Heart left ventricle (tissue), 13 donors: ENCODE measurements around the gene LAMA5.

Source experiments
- POLR2A ChIP-seq, 2 donors: fragments of 450-650 bp; IDR thresholded peaks; one replicate each; pipeline ENCODE4 v1.6.1; 2017; ENCODE audit warnings: antibody characterized with exemption in 2 of 2, mild to moderate bottlenecking in 2 of 2, moderate library complexity in 2 of 2
- TF ChIP-seq, protein P1 (sequence below), 12 donors: fragments of 200-600 bp; sonication (generic) in 4 of 12; IDR thresholded peaks; one replicate each; pipeline versions ENCODE4 v1.5.0 to v1.8.0; 2018 to 2022; ENCODE audit warnings: antibody characterized with exemption in 12 of 12, mild to moderate bottlenecking in 5 of 12
- donor health status: ischemic (EF 13 %, LVEDD 7.1; RV severe dilation, severe dysfunction).
- donor health status: DM: no; HTN: yes; CAD: no.
- donor health status: DM: no; HTN: no; CAD: no.
- donor health status: ischemic (EF 25% LVEDD 6.9; RV normal size, moderate dysfunction).
- donor health status: ischemic (EF 25% LVEDD 5.7; RV mildly dilated, moderate dysfunction).
- donor health status: ischemic (EF 35%, LVEDD 5.7; RV mildly dilated, moderate dysfunction).
- donor health status: nonischemic (EF 11% LVEDD 7.7; RV severe dilation, severe dysfunction).
- donor health status: DM: yes; HTN: yes; CAD: no.
- donor health status: PGD.
- donor health status: ischemic (EF 29% LVEDD 5.4; RV normal size, mild dysfunction).
- donor health status: nonischemic (EF 23%, LVEDD 6.1; RV moderate dilation, normal function).

DNA sequence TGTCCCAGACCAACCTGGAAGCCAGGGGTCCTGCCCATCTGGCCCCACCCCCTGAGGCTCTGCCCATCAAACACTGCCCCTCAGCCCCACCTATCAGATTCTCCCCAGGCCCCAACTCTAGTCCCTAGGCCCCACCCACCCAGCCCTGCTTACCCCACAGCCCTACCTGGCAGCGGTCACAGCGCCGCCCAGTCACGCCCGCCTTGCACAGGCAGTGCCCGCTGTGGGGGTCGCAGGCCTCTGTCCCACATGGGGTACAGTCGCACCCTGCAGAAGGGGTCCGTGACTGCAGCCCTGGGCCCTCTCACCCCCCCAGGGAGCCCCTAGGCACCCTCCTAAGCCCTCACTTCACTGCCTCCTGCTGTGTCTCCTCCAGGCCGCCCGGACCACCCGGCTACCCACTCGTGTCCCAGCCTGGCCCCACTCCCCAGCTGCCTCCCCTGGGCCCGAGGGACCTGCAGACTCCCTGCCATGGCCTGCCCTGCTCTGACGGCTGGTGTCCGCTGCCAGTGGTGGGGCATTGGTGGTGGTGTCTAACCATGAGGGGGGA lies 44.5 kb downstream of the LAMA5 start:
- TF ChIP-seq, protein P1, sequence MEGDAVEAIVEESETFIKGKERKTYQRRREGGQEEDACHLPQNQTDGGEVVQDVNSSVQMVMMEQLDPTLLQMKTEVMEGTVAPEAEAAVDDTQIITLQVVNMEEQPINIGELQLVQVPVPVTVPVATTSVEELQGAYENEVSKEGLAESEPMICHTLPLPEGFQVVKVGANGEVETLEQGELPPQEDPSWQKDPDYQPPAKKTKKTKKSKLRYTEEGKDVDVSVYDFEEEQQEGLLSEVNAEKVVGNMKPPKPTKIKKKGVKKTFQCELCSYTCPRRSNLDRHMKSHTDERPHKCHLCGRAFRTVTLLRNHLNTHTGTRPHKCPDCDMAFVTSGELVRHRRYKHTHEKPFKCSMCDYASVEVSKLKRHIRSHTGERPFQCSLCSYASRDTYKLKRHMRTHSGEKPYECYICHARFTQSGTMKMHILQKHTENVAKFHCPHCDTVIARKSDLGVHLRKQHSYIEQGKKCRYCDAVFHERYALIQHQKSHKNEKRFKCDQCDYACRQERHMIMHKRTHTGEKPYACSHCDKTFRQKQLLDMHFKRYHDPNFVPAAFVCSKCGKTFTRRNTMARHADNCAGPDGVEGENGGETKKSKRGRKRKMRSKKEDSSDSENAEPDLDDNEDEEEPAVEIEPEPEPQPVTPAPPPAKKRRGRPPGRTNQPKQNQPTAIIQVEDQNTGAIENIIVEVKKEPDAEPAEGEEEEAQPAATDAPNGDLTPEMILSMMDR (IDR thresholded peaks at IDR 0.05) = no peak
- TF ChIP-seq POLR2A (IDR thresholded peaks at IDR 0.05) = no peak
